CD4-positive, alpha-beta T cell (primary cell): ENCODE results near the gene KBTBD4. TPM values are rescaled to one million over a fixed set of nuclear protein-coding genes. Genes with fewer than 3 reads are reported as not detected.
"Not testable (repeated sequence)": the region's sequence is repeated elsewhere in the genome, so short reads cannot be mapped to it uniquely, and the experiment has no call there.

Experiments used
- ATAC-seq: fragments of 200-7000 bp; cut with Tn5 transposase; one replicate; pipeline ENCODE4 v1.10.0; 2022; ENCODE audit warnings: mild to moderate bottlenecking; ENCODE audit not compliant: poor library complexity
- CTCF ChIA-PET: fragments of 350-600 bp; sonication (Branson Sonifier 250); formaldehyde crosslinking; loops from one replicate; lab custom pipeline; 2021; ENCODE audit warnings: antibody characterized with exemption, inconsistent platforms; lab: Charles Lee
- POLR2A ChIA-PET: fragments of 350-600 bp; sonication (Branson Sonifier 250); formaldehyde crosslinking; loops from one replicate; lab custom pipeline; 2021; ENCODE audit warnings: antibody characterized with exemption, inconsistent platforms; lab: Charles Lee
- DNase-seq, 14 experiments: peaks; one replicate each; pipeline ENCODE4 v3.0.0-alpha.2; 2013 to 2020; ENCODE audit warnings: mixed read lengths in 2 of 14
- H3K27ac ChIP-seq, 2 donors: one replicate each; pipeline versions ENCODE4 v1.5.1 to v1.7.0; 2013; ENCODE audit warnings: low read length in 2 of 2, low read depth in 1 of 2, mild to moderate bottlenecking in 1 of 2
- H3K27me3 ChIP-seq, 2 experiments: 1 replicate in 1 of 2; 2 replicates in 1 of 2; pipeline versions ENCODE4 v1.6.1 to v1.7.0; 2013; ENCODE audit warnings: low read length in 2 of 2, control low read depth in 1 of 2, mild to moderate bottlenecking in 1 of 2, moderate library complexity in 1 of 2; ENCODE audit not compliant: insufficient read depth in 2 of 2, control insufficient read depth in 1 of 2
- H3K36me3 ChIP-seq: one replicate; pipeline ENCODE4 v1.6.1; 2013; ENCODE audit warnings: low read length, control low read depth; ENCODE audit not compliant: insufficient read depth
- H3K4me1 ChIP-seq: one replicate; pipeline ENCODE4 v1.6.1; 2013; ENCODE audit warnings: low read length, control low read depth; ENCODE audit not compliant: insufficient read depth
- H3K4me3 ChIP-seq: one replicate; pipeline ENCODE4 v1.5.1; 2013; ENCODE audit warnings: mild to moderate bottlenecking, low read length, moderate library complexity
- H3K9me3 ChIP-seq, 2 experiments: 1 replicate in 1 of 2; 2 replicates in 1 of 2; pipeline versions ENCODE4 v1.6.1 to v1.7.0; 2013; ENCODE audit warnings: low read length in 2 of 2, mild to moderate bottlenecking in 2 of 2, control low read depth in 1 of 2, moderate library complexity in 1 of 2; ENCODE audit not compliant: control insufficient read depth in 1 of 2, insufficient read depth in 1 of 2
- H3K27ac Mint-ChIP-seq: one replicate; pipeline ENCODE4 v1.8.0; 2020; ENCODE audit warnings: mixed read lengths
- H3K27me3 Mint-ChIP-seq: one replicate; pipeline ENCODE4 v1.8.0; 2021; ENCODE audit warnings: mixed read lengths
- H3K36me3 Mint-ChIP-seq: one replicate; pipeline ENCODE4 v1.8.0; 2021; ENCODE audit warnings: low read depth, mixed read lengths
- H3K4me1 Mint-ChIP-seq: one replicate; pipeline ENCODE4 v1.8.0; 2021; ENCODE audit warnings: low read depth, mixed read lengths
- H3K4me3 Mint-ChIP-seq: one replicate; pipeline ENCODE4 v1.8.0; 2020; ENCODE audit warnings: mild to moderate bottlenecking, mixed read lengths
- H3K9me3 Mint-ChIP-seq: one replicate; pipeline ENCODE4 v1.8.0; 2020; ENCODE audit warnings: mixed read lengths
- intact Hi-C, 2 experiments: fragments of 100-400 bp; cut with DNase I in 1 of 2; cut with micrococcal nuclease in 1 of 2; formaldehyde crosslinking; loops; one replicate each; pipeline versions ENCODE4 v1.15.1 to v1.9.0; 2023 to 2025; cut with DNase I, micrococcal nuclease
- total RNA-seq, 174 experiments: library from RNA in 2 of 174; stranded (reverse) in 2 of 174; gene quantifications; one replicate each; pipeline ENCODE4 v1.2.3 and lab custom pipeline; 2021 to 2026
- TF ChIP-seq, protein P1 (sequence below): fragments of 200-600 bp; IDR thresholded peaks from one replicate; pipeline ENCODE4 v1.8.0; 2022; ENCODE audit warnings: antibody characterized with exemption, mild to moderate bottlenecking

KBTBD4 gene
- total RNA-seq, 2 experiments from 2014 or later, result 29.1 to 30.2 TPM

DNA sequence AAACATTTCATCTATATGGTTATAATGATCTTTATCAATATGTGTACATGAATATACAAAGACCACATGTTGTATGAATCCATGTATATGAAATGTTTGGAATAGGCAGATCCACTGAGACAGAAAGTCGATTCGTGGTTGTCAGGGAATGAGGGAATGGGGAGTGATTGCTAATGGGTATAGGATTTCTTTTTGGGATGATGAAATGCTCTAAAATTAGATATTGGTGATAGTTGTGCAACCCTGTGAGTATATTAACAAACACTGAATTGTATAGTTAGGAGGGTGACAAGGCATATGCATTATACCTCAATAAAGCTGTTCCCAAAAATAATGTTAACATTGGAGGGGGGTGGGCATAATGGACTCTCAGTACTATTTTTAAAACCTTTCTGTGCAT lies 18.3 kb downstream of the KBTBD4 start:
- Histone ChIP-seq H3K4me3 (no peak overlapping the region), H3K4me1 (peaks cover 11% of the 10 kb centered on the region), H3K27ac (no peak overlapping the region), H3K36me3 (no peaks in the 10 kb centered on the region), H3K9me3 (no peaks in the 10 kb centered on the region), H3K27me3 (no peaks in the 10 kb centered on the region)
- no peaks in the 10 kb centered on the region for H3K27me3 Mint-ChIP-seq
- ChIA-PET CTCF (no interaction called here), POLR2A (interaction anchor here (0.7 kb wide), 1 partner anchor 201 kb away, joined by 4 read pairs; no protein-coding TSS in a partner anchor)
- no peaks in the 10 kb centered on the region for H3K36me3 Mint-ChIP-seq
- H3K4me1 Mint-ChIP-seq, result peaks cover 6% of the 10 kb centered on the region
- H3K4me3 Mint-ChIP-seq, result peak overlapping the region; percentile 30
- intact Hi-C loops, result no loop called here
- ATAC-seq, result no peak
- no peak for DNase-seq
- TF ChIP-seq, protein P1, sequence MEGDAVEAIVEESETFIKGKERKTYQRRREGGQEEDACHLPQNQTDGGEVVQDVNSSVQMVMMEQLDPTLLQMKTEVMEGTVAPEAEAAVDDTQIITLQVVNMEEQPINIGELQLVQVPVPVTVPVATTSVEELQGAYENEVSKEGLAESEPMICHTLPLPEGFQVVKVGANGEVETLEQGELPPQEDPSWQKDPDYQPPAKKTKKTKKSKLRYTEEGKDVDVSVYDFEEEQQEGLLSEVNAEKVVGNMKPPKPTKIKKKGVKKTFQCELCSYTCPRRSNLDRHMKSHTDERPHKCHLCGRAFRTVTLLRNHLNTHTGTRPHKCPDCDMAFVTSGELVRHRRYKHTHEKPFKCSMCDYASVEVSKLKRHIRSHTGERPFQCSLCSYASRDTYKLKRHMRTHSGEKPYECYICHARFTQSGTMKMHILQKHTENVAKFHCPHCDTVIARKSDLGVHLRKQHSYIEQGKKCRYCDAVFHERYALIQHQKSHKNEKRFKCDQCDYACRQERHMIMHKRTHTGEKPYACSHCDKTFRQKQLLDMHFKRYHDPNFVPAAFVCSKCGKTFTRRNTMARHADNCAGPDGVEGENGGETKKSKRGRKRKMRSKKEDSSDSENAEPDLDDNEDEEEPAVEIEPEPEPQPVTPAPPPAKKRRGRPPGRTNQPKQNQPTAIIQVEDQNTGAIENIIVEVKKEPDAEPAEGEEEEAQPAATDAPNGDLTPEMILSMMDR, result no peak
- no peak overlapping the region for H3K27ac Mint-ChIP-seq
- H3K9me3 Mint-ChIP-seq, result no peaks in the 10 kb centered on the region

DNA sequence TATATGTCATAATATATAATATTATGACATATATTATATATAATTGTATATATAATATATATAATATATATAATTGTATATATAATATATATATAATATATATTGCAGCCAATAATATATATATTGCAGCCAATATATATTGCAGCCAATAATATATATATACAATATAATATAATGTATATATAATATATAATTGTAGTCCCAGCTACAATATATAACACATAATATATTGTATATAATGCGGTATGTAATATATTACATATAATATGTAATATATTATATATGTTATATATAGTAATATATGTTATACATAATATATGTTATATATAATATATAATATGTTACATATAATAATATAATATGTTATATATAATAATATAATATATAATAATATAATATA lies 20.1 kb downstream of the KBTBD4 start:
- intact Hi-C loops, result loop anchor here in 1 of 2 experiments (10.0 kb wide), 1 partner anchor 384 kb away; the partner anchor contains the start of gene ARFGAP2
- Mint-ChIP-seq H3K27me3 (no peaks in the 10 kb centered on the region), H3K4me1 (peaks cover 5% of the 10 kb centered on the region), H3K4me3 (no peak overlapping the region), H3K27ac (no peak overlapping the region), H3K9me3 (no peaks in the 10 kb centered on the region), H3K36me3 (no peaks in the 10 kb centered on the region)
- H3K9me3 ChIP-seq, result no peaks in the 10 kb centered on the region
- no peak for DNase-seq
- no peak overlapping the region for H3K4me3 ChIP-seq
- CTCF ChIA-PET, result no interaction called here
- POLR2A ChIA-PET, result no interaction called here
- TF ChIP-seq, protein P1, result no peak
- H3K27me3 ChIP-seq, result no peaks in the 10 kb centered on the region
- ATAC-seq, result no peak
- peaks cover under 1% of the 10 kb centered on the region for H3K4me1 ChIP-seq
- H3K27ac ChIP-seq, result no peak overlapping the region
- no peaks in the 10 kb centered on the region for H3K36me3 ChIP-seq

DNA sequence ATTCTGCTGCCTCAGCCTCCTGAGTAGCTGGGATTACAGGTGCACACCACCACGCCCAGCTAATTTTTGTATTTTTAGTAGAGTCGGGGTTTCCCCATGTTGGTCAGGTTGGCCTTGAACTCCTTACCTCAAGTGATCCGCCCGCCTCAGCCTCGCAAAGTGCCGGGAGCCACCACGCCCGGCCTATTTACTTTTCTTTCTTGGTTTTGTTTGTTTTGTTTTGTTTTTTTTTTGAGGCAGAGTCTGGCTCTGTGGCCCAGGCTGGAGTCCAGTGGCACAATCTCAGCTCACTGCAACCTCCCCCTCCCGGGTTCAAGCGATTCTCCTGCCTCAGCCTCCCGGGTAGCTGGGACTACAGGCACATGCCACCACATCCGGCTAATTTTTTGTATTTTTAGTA lies 21.8 kb downstream of the KBTBD4 start:
- not testable (repeated sequence) for H3K9me3 Mint-ChIP-seq
- intact Hi-C loops, result loop anchor here in 1 of 2 experiments (10.0 kb wide), 1 partner anchor 382 kb away; the partner anchor contains the start of gene ARFGAP2
- POLR2A ChIA-PET, result interaction anchor here (3.2 kb wide), 1 partner anchor 8 kb away, joined by 9 read pairs; the partner anchor contains the start of gene PTPMT1

More for the DNA sequence above, 21.8 kb downstream of the KBTBD4 start:
- H3K27me3 ChIP-seq, H3K27ac Mint-ChIP-seq, H3K27me3 Mint-ChIP-seq, H3K4me3 ChIP-seq, H3K27ac ChIP-seq, H3K36me3 Mint-ChIP-seq, DNase-seq, CTCF ChIA-PET, H3K9me3 ChIP-seq, H3K4me3 Mint-ChIP-seq, H3K36me3 ChIP-seq, ATAC-seq: not testable (repeated sequence)
- H3K4me1 ChIP-seq, result peaks cover 10% of the 10 kb centered on the region
- peaks cover 16% of the 10 kb centered on the region for H3K4me1 Mint-ChIP-seq
